Ishikawa (cell line): ENCODE data around the gene FOXP1.

Experiments
- EP300 ChIP-seq: IDR thresholded peaks from 2 replicates; pipeline ENCODE4 v1.6.1; 2012; ENCODE audit warnings: borderline replicate concordance
- MAX ChIP-seq: IDR thresholded peaks from 2 replicates; pipeline ENCODE4 v1.6.1; 2012
- TAF1 ChIP-seq: IDR thresholded peaks from 2 replicates; pipeline ENCODE4 v1.6.1; 2012; ENCODE audit warnings: low read depth, mild to moderate bottlenecking
- TCF12 ChIP-seq: IDR thresholded peaks from 2 replicates; pipeline ENCODE4 v1.6.1; 2012; ENCODE audit warnings: low read depth
- YY1 ChIP-seq: IDR thresholded peaks from 2 replicates; pipeline ENCODE4 v1.6.1; 2012; ENCODE audit warnings: low read depth
- TF ChIP-seq, protein P1 (sequence below): IDR thresholded peaks from 2 replicates; pipeline ENCODE4 v1.6.1; 2012; ENCODE audit warnings: low read depth, mild to moderate bottlenecking

DNA sequence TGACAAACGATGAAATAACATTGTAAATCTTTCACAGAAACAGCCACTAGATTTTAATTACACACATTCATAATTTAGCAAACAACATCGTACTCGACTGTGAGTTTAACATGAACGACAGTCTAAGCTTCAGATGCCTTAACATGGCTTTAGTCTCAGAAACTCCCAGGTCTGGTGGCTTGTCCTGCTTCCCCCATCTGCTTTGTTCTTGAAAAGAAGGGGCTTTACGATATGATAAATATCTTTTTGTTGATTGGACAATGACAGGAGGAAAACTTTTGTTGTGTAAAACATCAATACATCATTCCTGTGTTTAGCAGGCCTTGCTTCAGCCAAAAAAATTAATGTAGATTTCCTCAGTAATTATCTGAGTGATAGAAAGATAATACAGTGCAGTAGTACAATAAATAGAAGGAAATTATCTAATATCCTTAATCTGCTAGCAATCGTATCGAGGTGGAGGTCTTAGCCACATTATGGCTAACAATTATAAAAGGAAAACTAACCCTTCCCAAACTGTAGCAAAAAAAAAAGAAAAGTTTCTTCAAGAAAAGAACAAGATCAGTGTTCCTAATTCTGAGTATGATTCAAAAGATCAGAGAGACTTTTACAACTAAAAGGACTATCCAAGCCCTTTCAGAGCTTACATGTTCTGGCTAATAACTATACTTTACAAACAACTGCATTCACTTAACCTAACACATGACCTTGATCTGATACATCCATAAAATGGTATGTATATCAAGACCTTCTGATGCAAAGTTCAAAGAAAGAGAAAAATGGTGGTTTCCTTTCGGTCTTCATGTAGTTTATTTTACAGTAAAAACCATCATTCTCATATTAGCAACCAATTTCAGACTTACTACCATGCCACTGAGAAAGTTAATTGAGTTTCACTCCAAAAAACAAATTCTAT lies 535.7 kb downstream of the FOXP1 start:
- TF ChIP-seq, protein P1, sequence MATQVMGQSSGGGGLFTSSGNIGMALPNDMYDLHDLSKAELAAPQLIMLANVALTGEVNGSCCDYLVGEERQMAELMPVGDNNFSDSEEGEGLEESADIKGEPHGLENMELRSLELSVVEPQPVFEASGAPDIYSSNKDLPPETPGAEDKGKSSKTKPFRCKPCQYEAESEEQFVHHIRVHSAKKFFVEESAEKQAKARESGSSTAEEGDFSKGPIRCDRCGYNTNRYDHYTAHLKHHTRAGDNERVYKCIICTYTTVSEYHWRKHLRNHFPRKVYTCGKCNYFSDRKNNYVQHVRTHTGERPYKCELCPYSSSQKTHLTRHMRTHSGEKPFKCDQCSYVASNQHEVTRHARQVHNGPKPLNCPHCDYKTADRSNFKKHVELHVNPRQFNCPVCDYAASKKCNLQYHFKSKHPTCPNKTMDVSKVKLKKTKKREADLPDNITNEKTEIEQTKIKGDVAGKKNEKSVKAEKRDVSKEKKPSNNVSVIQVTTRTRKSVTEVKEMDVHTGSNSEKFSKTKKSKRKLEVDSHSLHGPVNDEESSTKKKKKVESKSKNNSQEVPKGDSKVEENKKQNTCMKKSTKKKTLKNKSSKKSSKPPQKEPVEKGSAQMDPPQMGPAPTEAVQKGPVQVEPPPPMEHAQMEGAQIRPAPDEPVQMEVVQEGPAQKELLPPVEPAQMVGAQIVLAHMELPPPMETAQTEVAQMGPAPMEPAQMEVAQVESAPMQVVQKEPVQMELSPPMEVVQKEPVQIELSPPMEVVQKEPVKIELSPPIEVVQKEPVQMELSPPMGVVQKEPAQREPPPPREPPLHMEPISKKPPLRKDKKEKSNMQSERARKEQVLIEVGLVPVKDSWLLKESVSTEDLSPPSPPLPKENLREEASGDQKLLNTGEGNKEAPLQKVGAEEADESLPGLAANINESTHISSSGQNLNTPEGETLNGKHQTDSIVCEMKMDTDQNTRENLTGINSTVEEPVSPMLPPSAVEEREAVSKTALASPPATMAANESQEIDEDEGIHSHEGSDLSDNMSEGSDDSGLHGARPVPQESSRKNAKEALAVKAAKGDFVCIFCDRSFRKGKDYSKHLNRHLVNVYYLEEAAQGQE: no peak
- no peak for TF ChIP-seq EP300
- no peak for TF ChIP-seq YY1
- no peak for TF ChIP-seq TCF12
- no peak for TF ChIP-seq TAF1
- TF ChIP-seq MAX: no peak
